Thyroid gland (tissue), 4 donors: ENCODE data around the gene TGIF1.

Experiments
- CTCF ChIP-seq, 6 experiments: fragments of 200-600 bp in 3 of 6; fragments of 450-650 bp in 3 of 6; sonication (generic) in 3 of 6; IDR thresholded peaks; one replicate each; pipeline ENCODE4 v1.5.1; 2016 to 2019; ENCODE audit warnings: antibody characterized with exemption in 6 of 6, mild to moderate bottlenecking in 2 of 6, inconsistent platforms in 1 of 6, moderate library complexity in 1 of 6
- POLR2A ChIP-seq, 2 donors: fragments of 450-650 bp; IDR thresholded peaks; one replicate each; pipeline ENCODE4 v1.6.1; 2017; ENCODE audit warnings: antibody characterized with exemption in 2 of 2, mild to moderate bottlenecking in 2 of 2, moderate library complexity in 1 of 2

- TF ChIP-seq CTCF (IDR thresholded peaks at IDR 0.05), result no peak
- TF ChIP-seq POLR2A (IDR thresholded peaks at IDR 0.05), result no peak
Measured at GRCh38 chr18:3471141-3471648, 21.2 kb downstream of the TGIF1 start.
